ENCODE measurements around the gene PCK1.

- TF ChIP-seq FOXP2 (optimal IDR thresholded peaks at IDR 0.05; ENCODE audit: borderline replicate concordance, extremely low read depth, extremely low read length, insufficient read depth): no peak
- no peak for TF ChIP-seq POLR2AphosphoS5 (IDR thresholded peaks at IDR 0.05; ENCODE audit: low read depth, low read length)
Observed at GRCh38 chr20:57567471-57568079, 6.7 kb downstream of the PCK1 start.
